ENCODE results near the gene DLGAP1.

DNA sequence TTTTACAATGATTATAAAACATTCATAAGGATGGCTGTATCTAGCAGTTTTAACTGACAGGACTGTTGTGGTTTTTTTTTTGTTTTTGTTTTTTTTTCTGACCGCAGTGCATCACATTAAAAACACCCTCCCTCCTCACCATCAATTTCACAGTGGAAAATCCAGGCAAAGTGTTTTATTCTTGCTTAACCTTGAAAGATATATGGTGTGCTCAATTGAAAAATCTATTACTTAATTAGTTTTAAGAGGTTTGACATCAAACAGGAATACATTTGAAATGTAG is 250.7 kb downstream of the DLGAP1 start:
- TF ChIP-seq CTCF (IDR thresholded peaks at IDR 0.05) (no peak), POLR2A (IDR thresholded peaks at IDR 0.05) (no peak)
